Heart right ventricle (tissue), 16 donors: ENCODE data around the gene CAPSL. TPM values are rescaled to one million over a fixed set of nuclear protein-coding genes. Genes with fewer than 3 reads are reported as not detected.

Source experiments
- ATAC-seq, 8 donors: fragments of 200-7000 bp; cut with Tn5 transposase; one replicate each; pipeline ENCODE4 v1.9.1; 2020; ENCODE audit warnings: mild to moderate bottlenecking in 8 of 8, moderate library complexity in 8 of 8, moderate number of reproducible peaks in 1 of 8
- DNase-seq, 2 donors: peaks; one replicate each; pipeline ENCODE4 v3.0.0-alpha.2; 2020
- H3K27ac ChIP-seq, 10 donors: fragments of 200-600 bp; sonication (generic) in 2 of 10; one replicate each; pipeline versions ENCODE4 v1.5.0 to v1.8.0; 2020 to 2022; ENCODE audit warnings: mild to moderate bottlenecking in 3 of 10
- H3K27me3 ChIP-seq, 7 donors: fragments of 200-600 bp; one replicate each; pipeline ENCODE4 v1.8.0; 2021 to 2022; ENCODE audit warnings: mild to moderate bottlenecking in 2 of 7
- H3K36me3 ChIP-seq, 9 donors: fragments of 200-600 bp; sonication (generic) in 1 of 9; one replicate each; pipeline versions ENCODE4 v1.5.0 to v1.8.0; 2020 to 2022; ENCODE audit warnings: mild to moderate bottlenecking in 2 of 9
- H3K4me1 ChIP-seq, 9 donors: fragments of 200-600 bp; sonication (generic) in 1 of 9; one replicate each; pipeline versions ENCODE4 v1.5.0 to v1.8.0; 2020 to 2022; ENCODE audit warnings: mild to moderate bottlenecking in 4 of 9
- H3K4me3 ChIP-seq, 10 donors: fragments of 200-600 bp; sonication (generic) in 2 of 10; one replicate each; pipeline versions ENCODE4 v1.5.0 to v1.8.0; 2020 to 2022; ENCODE audit warnings: mild to moderate bottlenecking in 7 of 10, moderate library complexity in 2 of 10
- H3K9me3 ChIP-seq, 11 donors: fragments of 200-600 bp in 10 of 11; sonication (generic) in 2 of 11; one replicate each; pipeline versions ENCODE4 v1.5.0 to v1.8.0; 2013 to 2022; ENCODE audit warnings: mild to moderate bottlenecking in 2 of 11, control low read depth in 1 of 11, moderate library complexity in 1 of 11
- WGBS, 2 donors: extraction: QIAGEN DNeasy Blood & Tissue Kit; methylation state at CpG; one replicate each; pipeline ENCODE4 v1.1.7; 2013; ENCODE audit warnings: inconsistent platforms in 1 of 2; 5-methylcytosine and 5-hydroxymethylcytosine counted together
- intact Hi-C, 10 donors: fragments of 100-400 bp; cut with DNase I; formaldehyde crosslinking; loops; one replicate each; pipeline versions ENCODE4 v1.11.1 to v1.14.2; 2022
- polyA plus RNA-seq, 2 donors: library from polyadenylated mRNA; stranded (reverse); fragments of 200-250 nt; gene quantifications; one replicate each; pipeline ENCODE4 v1.2.3, GENCODE V29; 2013
- total RNA-seq, 10 donors: library from RNA; stranded (reverse); fragmentation: NEBNext Ultra II Directional in 3 of 10; extraction: Animal tissue kit (Norgen Biotek cat#: 25700) in 3 of 10; gene quantifications; one replicate each; pipeline versions ENCODE4 v1.2.1 to v1.2.4, GENCODE V29; 2021 to 2023
- TF ChIP-seq, protein P1 (sequence below), 9 donors: fragments of 200-600 bp; sonication (generic) in 2 of 9; IDR thresholded peaks; one replicate each; pipeline versions ENCODE4 v1.5.0 to v1.8.0; 2021 to 2022; ENCODE audit warnings: antibody characterized with exemption in 9 of 9, mild to moderate bottlenecking in 5 of 9, moderate library complexity in 1 of 9
- donor health status: Arrhythmogenic right ventricular cardiomyopathy.
- donor health status: ischemic (EF 13 %, LVEDD 7.1; RV severe dilation, severe dysfunction).
- donor health status: healthy with polysubstance abuse.
- donor health status: DM: no; HTN: yes; CAD: no.
- donor health status: DM: no; HTN: no; CAD: no.
- donor health status: ischemic (EF 25% LVEDD 6.9; RV normal size, moderate dysfunction).
- donor health status: ischemic (EF 25% LVEDD 5.7; RV mildly dilated, moderate dysfunction).
- donor health status: healthy.
- donor health status: DM: yes; HTN: yes; CAD: no.
- donor health status: Ischemic cardiomyopathy.
- donor health status: ischemic (EF 35%, LVEDD 5.7; RV mildly dilated, moderate dysfunction).
- donor health status: nonischemic (EF 11% LVEDD 7.7; RV severe dilation, severe dysfunction).
- donor health status: DM: yes; HTN: yes; CAD: no.
- donor health status: PGD.
- donor health status: ischemic (EF 29% LVEDD 5.4; RV normal size, mild dysfunction).
- donor health status: nonischemic (EF 23%, LVEDD 6.1; RV moderate dilation, normal function).

CAPSL gene
- total and polyA plus RNA-seq, 12 donors: not detected

DNA sequence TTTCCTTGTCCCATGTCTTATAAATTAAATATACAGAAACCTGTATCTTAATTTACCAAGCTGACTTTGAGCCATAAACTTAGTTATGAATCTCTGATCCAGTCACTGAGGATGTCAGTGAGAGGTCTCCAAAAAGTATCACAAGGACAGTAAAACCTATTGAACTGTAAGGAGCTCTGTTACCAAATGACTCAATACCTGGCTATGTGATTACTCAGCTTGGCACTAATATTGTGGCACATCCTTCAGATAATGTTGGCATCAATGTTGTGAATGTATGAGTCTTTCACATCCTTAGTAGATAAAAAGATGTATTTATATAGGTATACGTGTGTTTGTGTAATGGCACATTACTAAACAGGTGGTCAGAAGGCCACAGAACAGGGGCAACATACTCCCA lies 18.0 kb upstream of the CAPSL start:
- Histone ChIP-seq H3K4me3 (no peak overlapping the region), H3K36me3 (no peaks in the 10 kb centered on the region), H3K27me3 (peaks cover 0 to 16% (median 8%) of the 10 kb centered on the region in 7 donors), H3K27ac (no peak overlapping the region), H3K9me3 (peaks cover 0 to 38% (median 0%) of the 10 kb centered on the region in 11 donors), H3K4me1 (no peaks in the 10 kb centered on the region)
- ATAC-seq (no peak), DNase-seq (no peak)
- TF ChIP-seq, protein P1, sequence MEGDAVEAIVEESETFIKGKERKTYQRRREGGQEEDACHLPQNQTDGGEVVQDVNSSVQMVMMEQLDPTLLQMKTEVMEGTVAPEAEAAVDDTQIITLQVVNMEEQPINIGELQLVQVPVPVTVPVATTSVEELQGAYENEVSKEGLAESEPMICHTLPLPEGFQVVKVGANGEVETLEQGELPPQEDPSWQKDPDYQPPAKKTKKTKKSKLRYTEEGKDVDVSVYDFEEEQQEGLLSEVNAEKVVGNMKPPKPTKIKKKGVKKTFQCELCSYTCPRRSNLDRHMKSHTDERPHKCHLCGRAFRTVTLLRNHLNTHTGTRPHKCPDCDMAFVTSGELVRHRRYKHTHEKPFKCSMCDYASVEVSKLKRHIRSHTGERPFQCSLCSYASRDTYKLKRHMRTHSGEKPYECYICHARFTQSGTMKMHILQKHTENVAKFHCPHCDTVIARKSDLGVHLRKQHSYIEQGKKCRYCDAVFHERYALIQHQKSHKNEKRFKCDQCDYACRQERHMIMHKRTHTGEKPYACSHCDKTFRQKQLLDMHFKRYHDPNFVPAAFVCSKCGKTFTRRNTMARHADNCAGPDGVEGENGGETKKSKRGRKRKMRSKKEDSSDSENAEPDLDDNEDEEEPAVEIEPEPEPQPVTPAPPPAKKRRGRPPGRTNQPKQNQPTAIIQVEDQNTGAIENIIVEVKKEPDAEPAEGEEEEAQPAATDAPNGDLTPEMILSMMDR (IDR thresholded peaks at IDR 0.05): no peak
- intact Hi-C loops: no loop called here
- 84 to 86% methylated on average over 1 of the region's 1 CpG for WGBS, 2 donors

DNA sequence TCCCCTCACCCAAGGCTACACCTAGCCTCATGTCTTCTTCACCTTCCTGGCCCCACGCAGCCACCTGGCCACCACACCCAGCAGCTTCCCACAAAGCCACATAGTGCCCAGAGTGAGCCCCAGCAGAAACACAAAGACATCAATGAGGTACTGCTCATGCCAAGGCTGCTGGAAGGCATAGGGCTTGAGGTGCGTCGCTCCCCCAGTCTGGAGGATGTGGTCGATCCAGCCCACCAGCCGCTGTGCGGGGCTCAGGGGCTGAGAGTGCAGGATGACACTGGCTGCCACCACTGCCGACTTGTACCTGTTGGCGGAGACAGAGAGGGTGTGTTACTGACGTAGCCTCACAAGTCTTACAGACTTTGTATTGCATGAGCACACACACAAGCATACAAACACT lies 15.8 kb upstream of the CAPSL start:
- DNase-seq: no peak
- 65 to 70% methylated on average over 9 of the region's 9 CpGs for WGBS, 2 donors
- TF ChIP-seq, protein P1 (IDR thresholded peaks at IDR 0.05): no peak

GRCh38 chr5:35947085-35947484 lies 8.7 kb upstream of the CAPSL start:
- H3K4me1 ChIP-seq: no peaks in the 10 kb centered on the region
- ATAC-seq: no peak
- DNase-seq: no peak
- TF ChIP-seq, protein P1 (IDR thresholded peaks at IDR 0.05): no peak
- intact Hi-C loops: no loop called here
- no peaks in the 10 kb centered on the region for H3K36me3 ChIP-seq
- WGBS, 2 donors: 70 to 76% methylated on average over 5 of the region's 5 CpGs
- peaks cover 0 to 8% (median 0%) of the 10 kb centered on the region in 7 donors for H3K27me3 ChIP-seq
- H3K27ac ChIP-seq: no peak overlapping the region
- peaks cover 0 to 5% (median 0%) of the 10 kb centered on the region in 11 donors for H3K9me3 ChIP-seq
- no peak overlapping the region for H3K4me3 ChIP-seq

More for the DNA sequence above, 15.8 kb upstream of the CAPSL start:
- intact Hi-C loops: no loop called here
- H3K4me3 ChIP-seq: no peak overlapping the region
- H3K9me3 ChIP-seq: peaks cover 0 to 22% (median 0%) of the 10 kb centered on the region in 11 donors
- H3K36me3 ChIP-seq: no peaks in the 10 kb centered on the region
- H3K27ac ChIP-seq: no peak overlapping the region
- H3K27me3 ChIP-seq: peaks cover 0 to 17% (median 8%) of the 10 kb centered on the region in 7 donors
- H3K4me1 ChIP-seq: no peaks in the 10 kb centered on the region
- no peak for ATAC-seq

GRCh38 chr5:35939639-35940038 lies 1.2 kb upstream of the CAPSL start:
- no peaks in the 10 kb centered on the region for H3K36me3 ChIP-seq
- intact Hi-C loops: no loop called here
- H3K9me3 ChIP-seq: peaks cover 0 to 4% (median 0%) of the 10 kb centered on the region in 11 donors
- H3K4me1 ChIP-seq: no peaks in the 10 kb centered on the region
- ATAC-seq: no peak
- WGBS, 2 donors: 75 to 87% methylated on average over 3 of the region's 3 CpGs
- TF ChIP-seq, protein P1 (IDR thresholded peaks at IDR 0.05): no peak
- peaks cover 0 to 21% (median 0%) of the 10 kb centered on the region in 7 donors for H3K27me3 ChIP-seq
- no peak for DNase-seq
- no peak overlapping the region for H3K27ac ChIP-seq
- H3K4me3 ChIP-seq: no peak overlapping the region
